ENCODE measurements around the gene TLDC2.

GRCh38 chr20:36895036-36895435 lies 19.1 kb downstream of the TLDC2 start:
- no peak for TF ChIP-seq CTCF (IDR thresholded peaks at IDR 0.05; ENCODE audit: insufficient read depth, low read depth, low read length)
- no peak for TF ChIP-seq EZH2 (IDR thresholded peaks at IDR 0.05; ENCODE audit: insufficient read depth, low read length)

Data from astrocyte (in vitro differentiated cells and primary cell).